IMR-90 (cell line): ENCODE data around the gene C2CD4D.

ENCODE experiments used
- BHLHE40 ChIP-seq: fragments of 150-350 bp; IDR thresholded peaks from 2 replicates; pipeline ENCODE4 v1.6.1; 2016; ENCODE audit warnings: mild to moderate bottlenecking, low read depth, low read length
- CEBPB ChIP-seq: IDR thresholded peaks from 2 replicates; pipeline ENCODE4 v1.6.1; 2012; ENCODE audit warnings: low read depth, low read length, improper control_type of control experiment
- CHD1 ChIP-seq: IDR thresholded peaks from 2 replicates; pipeline ENCODE4 v1.6.1; 2012; ENCODE audit warnings: low read depth, low read length, improper control_type of control experiment
- CTCF ChIP-seq: conservative IDR thresholded peaks from 2 replicates; pipeline ENCODE4 v1.5.1; 2012; ENCODE audit warnings: mild to moderate bottlenecking, low read depth, low read length, improper control_type of control experiment
- ELK1 ChIP-seq: fragments of 150-350 bp; IDR thresholded peaks from 2 replicates; pipeline ENCODE4 v1.6.1; 2016; ENCODE audit warnings: low read depth, mild to moderate bottlenecking, low read length, moderate library complexity, borderline replicate concordance
- MAFK ChIP-seq: IDR thresholded peaks from 2 replicates; pipeline ENCODE4 v1.6.1; 2012; ENCODE audit warnings: low read depth, low read length, improper control_type of control experiment
- MAZ ChIP-seq: IDR thresholded peaks from 2 replicates; pipeline ENCODE4 v1.6.1; 2012; ENCODE audit warnings: low read depth, mild to moderate bottlenecking, low read length, improper control_type of control experiment, moderate library complexity, borderline replicate concordance
- MXI1 ChIP-seq: IDR thresholded peaks from 2 replicates; pipeline ENCODE4 v1.6.1; 2012; ENCODE audit warnings: low read depth, mild to moderate bottlenecking, low read length, moderate library complexity, borderline replicate concordance
- NFE2L2 ChIP-seq: fragments of 150-350 bp; IDR thresholded peaks from 2 replicates; pipeline ENCODE4 v1.6.1; 2016; ENCODE audit warnings: low read depth, mild to moderate bottlenecking, low read length
- POLR2A ChIP-seq: IDR thresholded peaks from 2 replicates; pipeline ENCODE4 v1.6.1; 2012; ENCODE audit warnings: mild to moderate bottlenecking, low read depth, low read length
- RAD21 ChIP-seq: IDR thresholded peaks from 2 replicates; pipeline ENCODE4 v1.6.1; 2012; ENCODE audit warnings: low read length, improper control_type of control experiment
- RFX5 ChIP-seq: IDR thresholded peaks from 2 replicates; pipeline ENCODE4 v1.8.0; 2012; ENCODE audit warnings: low read depth, mild to moderate bottlenecking, low read length, moderate library complexity
- SMC3 ChIP-seq: fragments of 150-350 bp; IDR thresholded peaks from 2 replicates; pipeline ENCODE4 v1.6.1; 2016; ENCODE audit warnings: low read depth, mild to moderate bottlenecking, antibody characterized with exemption, low read length, moderate library complexity
- USF2 ChIP-seq: fragments of 150-350 bp; IDR thresholded peaks from 2 replicates; pipeline ENCODE4 v1.6.1; 2017; ENCODE audit warnings: mild to moderate bottlenecking, antibody characterized with exemption, low read length, low read depth

- TF ChIP-seq CTCF (no peak), MAFK (no peak), POLR2A (no peak), ELK1 (no peak), RAD21 (no peak), RFX5 (no peak), CHD1 (no peak), MAZ (no peak), MXI1 (no peak), SMC3 (no peak), CEBPB (no peak), USF2 (no peak), NFE2L2 (no peak), BHLHE40 (no peak)
Observed at GRCh38 chr1:151817353-151817730, 22.3 kb downstream of the C2CD4D start.
